NT2/D1 (cell line): ENCODE results near the gene CDH18.

Experiments
- SUZ12 ChIP-seq: IDR thresholded peaks from 2 replicates; pipeline ENCODE4 v1.6.1; 2011; ENCODE audit not compliant: insufficient read length, insufficient read depth; ENCODE audit errors: extremely low read depth
- YY1 ChIP-seq: IDR thresholded peaks from 2 replicates; pipeline ENCODE4 v1.6.1; 2011; ENCODE audit not compliant: insufficient read length, insufficient read depth

DNA sequence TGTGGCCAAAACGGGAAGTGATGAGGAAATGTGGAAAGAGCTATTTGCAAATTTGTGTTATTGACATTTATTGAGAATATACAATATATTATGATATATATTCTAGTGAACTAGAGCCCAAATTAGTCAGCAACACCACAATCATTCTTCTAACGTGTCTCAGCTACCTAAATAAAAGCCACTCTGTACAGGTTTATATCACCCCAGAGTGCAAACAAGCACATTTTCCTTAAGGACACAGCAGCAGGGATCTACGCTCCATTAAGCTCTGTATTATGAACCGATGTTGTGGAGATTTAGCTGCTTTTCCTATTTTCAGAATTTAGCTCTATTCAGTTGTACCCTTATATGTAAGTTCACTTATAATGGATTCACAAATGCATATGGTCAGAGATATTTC lies 77.9 kb downstream of the CDH18 start:
- TF ChIP-seq YY1 (no peak), SUZ12 (no peak)
